HEK293 (cell line): ENCODE measurements around the gene ODAD4.

Source experiments
- GLIS1 ChIP-seq: fragments of 450-650 bp; formaldehyde crosslinking; IDR thresholded peaks from 2 replicates; pipeline ENCODE4 v1.5.1; 2016; ENCODE audit warnings: missing biosample characterization, missing genetic modification characterization
- GLIS2 ChIP-seq: fragments of 450-650 bp; formaldehyde crosslinking; IDR thresholded peaks from 2 replicates; pipeline ENCODE4 v1.5.1; 2016; ENCODE audit warnings: missing biosample characterization, missing genetic modification characterization
- KLF1 ChIP-seq: fragments of 450-650 bp; formaldehyde crosslinking; IDR thresholded peaks from 2 replicates; pipeline ENCODE4 v1.5.1; 2016; ENCODE audit warnings: missing biosample characterization, missing genetic modification characterization
- OSR2 ChIP-seq: fragments of 450-650 bp; formaldehyde crosslinking; IDR thresholded peaks from 2 replicates; pipeline ENCODE4 v1.5.1; 2016; ENCODE audit warnings: missing biosample characterization, missing genetic modification characterization
- OVOL3 ChIP-seq: fragments of 450-650 bp; formaldehyde crosslinking; IDR thresholded peaks from 2 replicates; pipeline ENCODE4 v1.5.1; 2016; ENCODE audit warnings: missing biosample characterization, missing genetic modification characterization
- PRDM1 ChIP-seq: fragments of 450-650 bp; formaldehyde crosslinking; IDR thresholded peaks from 2 replicates; pipeline ENCODE4; 2016; ENCODE audit warnings: missing biosample characterization, missing genetic modification characterization
- RBAK ChIP-seq: fragments of 450-650 bp; formaldehyde crosslinking; IDR thresholded peaks from 2 replicates; pipeline ENCODE4 v1.5.1; 2016; ENCODE audit warnings: missing biosample characterization, missing genetic modification characterization
- SP2 ChIP-seq: fragments of 450-650 bp; formaldehyde crosslinking; IDR thresholded peaks from 2 replicates; pipeline ENCODE4 v1.5.1; 2016; ENCODE audit warnings: missing biosample characterization, missing genetic modification characterization
- SP7 ChIP-seq: fragments of 450-650 bp; formaldehyde crosslinking; IDR thresholded peaks from 2 replicates; pipeline ENCODE4 v1.5.1; 2016; ENCODE audit warnings: missing biosample characterization, missing genetic modification characterization
- WT1 ChIP-seq: fragments of 450-650 bp; formaldehyde crosslinking; IDR thresholded peaks from 2 replicates; pipeline ENCODE4 v1.5.1; 2016; ENCODE audit warnings: missing biosample characterization, missing genetic modification characterization
- ZBTB11 ChIP-seq: fragments of 450-650 bp; formaldehyde crosslinking; conservative IDR thresholded peaks from 2 replicates; pipeline ENCODE4 v1.5.1; 2016; ENCODE audit warnings: low read depth, missing biosample characterization, missing genetic modification characterization
- ZBTB20 ChIP-seq: fragments of 450-650 bp; formaldehyde crosslinking; IDR thresholded peaks from 2 replicates; pipeline ENCODE4 v1.5.1; 2016; ENCODE audit warnings: missing biosample characterization, missing genetic modification characterization
- ZBTB44 ChIP-seq: fragments of 450-650 bp; IDR thresholded peaks from 2 replicates; pipeline ENCODE4 v1.5.1; 2018; ENCODE audit warnings: missing biosample characterization, mild to moderate bottlenecking, missing genetic modification characterization
- ZFP41 ChIP-seq: fragments of 450-650 bp; formaldehyde crosslinking; IDR thresholded peaks from 2 replicates; pipeline ENCODE4 v1.5.1; 2016; ENCODE audit warnings: missing biosample characterization, missing genetic modification characterization, borderline replicate concordance
- ZFP69B ChIP-seq: fragments of 450-650 bp; formaldehyde crosslinking; IDR thresholded peaks from 2 replicates; pipeline ENCODE4 v1.5.1; 2016; ENCODE audit warnings: missing biosample characterization, missing genetic modification characterization
- ZIC2 ChIP-seq: fragments of 450-650 bp; formaldehyde crosslinking; IDR thresholded peaks from 2 replicates; pipeline ENCODE4 v1.5.1; 2016; ENCODE audit warnings: missing biosample characterization, missing genetic modification characterization
- ZNF133 ChIP-seq: fragments of 450-650 bp; formaldehyde crosslinking; IDR thresholded peaks from 2 replicates; pipeline ENCODE4 v1.5.1; 2016; ENCODE audit warnings: missing biosample characterization, missing genetic modification characterization
- ZNF2 ChIP-seq: fragments of 450-650 bp; formaldehyde crosslinking; IDR thresholded peaks from 2 replicates; pipeline ENCODE4 v1.5.1; 2016; ENCODE audit warnings: missing biosample characterization, missing genetic modification characterization
- ZNF335 ChIP-seq: fragments of 450-650 bp; formaldehyde crosslinking; conservative IDR thresholded peaks from 2 replicates; pipeline ENCODE4 v1.5.1; 2016; ENCODE audit warnings: missing biosample characterization, missing genetic modification characterization
- ZNF366 ChIP-seq: fragments of 450-650 bp; formaldehyde crosslinking; conservative IDR thresholded peaks from 2 replicates; pipeline ENCODE4 v1.5.1; 2016; ENCODE audit warnings: missing biosample characterization, missing genetic modification characterization
- ZNF37A ChIP-seq: fragments of 450-650 bp; IDR thresholded peaks from 2 replicates; pipeline ENCODE4 v1.5.1; 2018; ENCODE audit warnings: missing biosample characterization, missing genetic modification characterization
- ZNF423 ChIP-seq: fragments of 450-650 bp; formaldehyde crosslinking; IDR thresholded peaks from 2 replicates; pipeline ENCODE4 v1.5.1; 2016; ENCODE audit warnings: missing biosample characterization, missing genetic modification characterization
- ZNF48 ChIP-seq: fragments of 450-650 bp; formaldehyde crosslinking; IDR thresholded peaks from 2 replicates; pipeline ENCODE4 v1.5.1; 2016; ENCODE audit warnings: missing biosample characterization, missing genetic modification characterization
- ZNF530 ChIP-seq: fragments of 450-650 bp; formaldehyde crosslinking; IDR thresholded peaks from 2 replicates; pipeline ENCODE4 v1.5.1; 2016; ENCODE audit warnings: low read depth, missing biosample characterization, missing genetic modification characterization
- ZNF555 ChIP-seq: fragments of 450-650 bp; formaldehyde crosslinking; conservative IDR thresholded peaks from 2 replicates; pipeline ENCODE4 v1.5.1; 2017; ENCODE audit warnings: missing biosample characterization, mild to moderate bottlenecking, missing genetic modification characterization, inconsistent platforms
- ZNF560 ChIP-seq: fragments of 450-650 bp; formaldehyde crosslinking; IDR thresholded peaks from 2 replicates; pipeline ENCODE4 v1.5.1; 2017; ENCODE audit warnings: missing biosample characterization, missing genetic modification characterization, borderline replicate concordance
- ZNF561 ChIP-seq: fragments of 450-650 bp; IDR thresholded peaks from 2 replicates; pipeline ENCODE4 v1.5.1; 2018; ENCODE audit warnings: missing biosample characterization, missing genetic modification characterization, borderline replicate concordance
- ZNF596 ChIP-seq: fragments of 450-650 bp; IDR thresholded peaks from 2 replicates; pipeline ENCODE4 v1.5.0; 2018; ENCODE audit warnings: missing biosample characterization, mild to moderate bottlenecking, missing genetic modification characterization, moderate library complexity
- ZNF621 ChIP-seq: fragments of 450-650 bp; formaldehyde crosslinking; IDR thresholded peaks from 2 replicates; pipeline ENCODE4 v1.5.1; 2017; ENCODE audit warnings: missing biosample characterization, missing genetic modification characterization
- ZNF624 ChIP-seq: fragments of 450-650 bp; formaldehyde crosslinking; IDR thresholded peaks from 2 replicates; pipeline ENCODE4 v1.5.1; 2017; ENCODE audit warnings: missing biosample characterization, missing genetic modification characterization
- ZNF629 ChIP-seq: fragments of 450-650 bp; formaldehyde crosslinking; IDR thresholded peaks from 2 replicates; pipeline ENCODE4 v1.5.1; 2017; ENCODE audit warnings: missing biosample characterization, missing genetic modification characterization
- ZNF660 ChIP-seq: fragments of 450-650 bp; IDR thresholded peaks from 2 replicates; pipeline ENCODE4 v1.5.1; 2018; ENCODE audit warnings: missing biosample characterization, mild to moderate bottlenecking, missing genetic modification characterization
- ZSCAN23 ChIP-seq: fragments of 450-650 bp; formaldehyde crosslinking; IDR thresholded peaks from 2 replicates; pipeline ENCODE4 v1.5.1; 2016; ENCODE audit warnings: missing biosample characterization, missing genetic modification characterization
- TF ChIP-seq, protein P1 (sequence below): fragments of 450-650 bp; formaldehyde crosslinking; IDR thresholded peaks from 2 replicates; pipeline ENCODE4 v1.5.1; 2016; ENCODE audit warnings: missing biosample characterization, missing genetic modification characterization
- TF ChIP-seq, protein P2 (sequence below): fragments of 450-650 bp; formaldehyde crosslinking; IDR thresholded peaks from 2 replicates; pipeline ENCODE4 v1.5.1; 2016; ENCODE audit warnings: missing biosample characterization, missing genetic modification characterization, low read depth

Gene ODAD4

DNA sequence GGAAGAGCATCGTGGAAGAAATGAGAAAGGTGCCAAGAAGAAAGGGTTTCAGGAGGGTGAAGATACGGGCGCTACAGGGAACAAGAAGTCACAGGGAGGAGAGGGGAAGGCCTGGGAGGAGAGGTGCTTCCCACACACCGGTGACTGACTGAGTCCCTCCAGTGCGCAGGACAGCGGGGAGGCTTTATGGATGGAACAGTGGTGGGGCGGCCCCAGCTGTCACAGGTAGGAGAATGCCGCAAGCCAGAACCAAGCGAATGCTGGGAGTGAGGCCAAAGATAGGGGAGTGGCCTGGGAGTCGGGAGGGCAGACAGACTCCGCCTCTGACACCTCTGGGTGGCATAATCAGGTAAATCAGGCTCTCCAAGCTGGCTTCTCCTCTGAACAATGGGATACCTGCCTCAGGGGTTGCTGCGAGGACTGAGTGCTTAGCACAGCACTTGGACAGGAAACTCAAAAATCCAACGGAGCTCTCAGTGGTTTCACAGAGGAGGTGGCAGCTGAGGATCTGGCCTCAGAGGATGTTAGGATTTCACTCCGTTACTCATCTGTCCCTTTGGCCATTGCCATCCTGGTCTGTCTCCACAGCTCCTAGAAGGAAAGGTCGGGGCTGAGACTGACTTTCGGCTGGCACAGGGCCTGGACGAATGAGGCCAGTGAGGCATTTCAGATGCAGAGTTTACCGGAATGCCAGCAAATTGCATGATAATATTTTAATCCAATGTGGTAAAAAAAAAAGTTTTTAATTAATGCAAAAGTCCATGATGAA lies 35.5 kb downstream of the ODAD4 start (continued):
- TF ChIP-seq ZSCAN23 (tag by site-specific recombination) (no peak), SP2 (tag by site-specific recombination) (peak; percentile 59), OVOL3 (no peak), ZNF561 (tag by site-specific recombination) (no peak), ZNF596 (tag by site-specific recombination) (no peak), OSR2 (tag by site-specific recombination) (no peak), ZNF629 (tag by site-specific recombination) (no peak), KLF1 (tag by site-specific recombination) (0 out of 2 replicates have a peak, but pooled peaks have one; percentile 11), ZNF423 (tag by site-specific recombination) (peak; percentile 89), ZFP69B (tag by site-specific recombination) (no peak), ZNF2 (0 out of 2 replicates have a peak, but pooled peaks have one; percentile 26), ZNF555 (tag by site-specific recombination) (no peak), SP7 (tag by site-specific recombination) (no peak), ZNF560 (no peak), GLIS1 (tag by site-specific recombination) (peak; percentile 61), ZFP41 (tag by site-specific recombination) (no peak), PRDM1 (tag by site-specific recombination) (peak; percentile 67), GLIS2 (tag by site-specific recombination) (peak; percentile 51), ZNF37A (tag by site-specific recombination) (no peak), ZNF530 (tag by site-specific recombination) (no peak), RBAK (tag by site-specific recombination) (no peak), ZNF660 (tag by site-specific recombination) (no peak), ZBTB20 (tag by site-specific recombination) (peak; percentile 43), ZNF48 (tag by site-specific recombination) (no peak), ZNF366 (tag by site-specific recombination) (peak; percentile 1; the same call in 1 of the 2 replicates), WT1 (tag by site-specific recombination) (peak; percentile 51), ZBTB11 (tag by site-specific recombination) (peak; percentile 40; the same call in 1 of the 2 replicates), ZBTB44 (tag by site-specific recombination) (no peak), ZNF133 (tag by site-specific recombination) (no peak), ZNF335 (tag by site-specific recombination) (peak; percentile 26; the same call in 1 of the 2 replicates), ZNF624 (tag by site-specific recombination) (no peak), ZNF621 (tag by site-specific recombination) (no peak), ZIC2 (tag by site-specific recombination) (peak; percentile 92)
- TF ChIP-seq, protein P1, sequence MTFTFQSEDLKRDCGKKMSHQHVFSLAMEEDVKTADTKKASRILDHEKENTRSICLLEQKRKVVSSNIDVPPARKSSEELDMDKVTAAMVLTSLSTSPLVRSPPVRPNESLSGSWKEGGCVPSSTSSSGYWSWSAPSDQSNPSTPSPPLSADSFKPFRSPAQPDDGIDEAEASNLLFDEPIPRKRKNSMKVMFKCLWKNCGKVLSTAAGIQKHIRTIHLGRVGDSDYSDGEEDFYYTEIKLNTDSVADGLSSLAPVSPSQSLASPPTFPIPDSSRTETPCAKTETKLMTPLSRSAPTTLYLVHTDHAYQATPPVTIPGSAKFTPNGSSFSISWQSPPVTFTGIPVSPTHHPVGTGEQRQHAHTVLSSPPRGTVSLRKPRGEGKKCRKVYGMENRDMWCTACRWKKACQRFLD (tag by site-specific recombination) = no peak
- TF ChIP-seq, protein P2, sequence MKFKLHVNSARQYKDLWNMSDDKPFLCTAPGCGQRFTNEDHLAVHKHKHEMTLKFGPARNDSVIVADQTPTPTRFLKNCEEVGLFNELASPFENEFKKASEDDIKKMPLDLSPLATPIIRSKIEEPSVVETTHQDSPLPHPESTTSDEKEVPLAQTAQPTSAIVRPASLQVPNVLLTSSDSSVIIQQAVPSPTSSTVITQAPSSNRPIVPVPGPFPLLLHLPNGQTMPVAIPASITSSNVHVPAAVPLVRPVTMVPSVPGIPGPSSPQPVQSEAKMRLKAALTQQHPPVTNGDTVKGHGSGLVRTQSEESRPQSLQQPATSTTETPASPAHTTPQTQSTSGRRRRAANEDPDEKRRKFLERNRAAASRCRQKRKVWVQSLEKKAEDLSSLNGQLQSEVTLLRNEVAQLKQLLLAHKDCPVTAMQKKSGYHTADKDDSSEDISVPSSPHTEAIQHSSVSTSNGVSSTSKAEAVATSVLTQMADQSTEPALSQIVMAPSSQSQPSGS (tag by site-specific recombination) = no peak
